HG02588 (cell line): ENCODE results near the gene REM1.
A peak's percentile ranks its signal among the peaks of the same experiment; 100 is the strongest.
"Not testable (repeated sequence)": the region's sequence is repeated elsewhere in the genome, so short reads cannot be mapped to it uniquely, and the experiment has no call there.

Experiments
- ATAC-seq: cut with Tn5 transposase; IDR thresholded peaks from one replicate; pipeline ENCODE4 v1.9.1; 2021; ENCODE audit warnings: mild to moderate bottlenecking, moderate library complexity; ENCODE audit not compliant: unreplicated experiment

REM1 gene

GRCh38 chr20:31484001-31484400 is 8.9 kb downstream of the REM1 start:
- ATAC-seq, result no peak

GRCh38 chr20:31485450-31486339 is 10.6 kb downstream of the REM1 start:
- no peak for ATAC-seq

GRCh38 chr20:31488115-31488514 is 13.0 kb downstream of the REM1 start:
- no peak for ATAC-seq

- ATAC-seq, result no peak
Measured at GRCh38 chr20:31489152-31489551, 14.1 kb downstream of the REM1 start.

GRCh38 chr20:31490752-31491151 is 15.7 kb downstream of the REM1 start:
- no peak for ATAC-seq

GRCh38 chr20:31494131-31494530 is 19.0 kb downstream of the REM1 start:
- ATAC-seq, result no peak

- ATAC-seq, result no peak
Measured at GRCh38 chr20:31496761-31497295, 21.7 kb downstream of the REM1 start.

GRCh38 chr20:31497838-31498540 is 22.9 kb downstream of the REM1 start:
- ATAC-seq, result no peak

- ATAC-seq, result no peak
Measured at GRCh38 chr20:31500527-31500926, 25.4 kb downstream of the REM1 start.

- ATAC-seq, result peak; percentile 80
Measured at GRCh38 chr20:31502884-31503673, 28.0 kb downstream of the REM1 start.

GRCh38 chr20:31505903-31506302 is 30.8 kb downstream of the REM1 start:
- no peak for ATAC-seq

GRCh38 chr20:31508517-31509244 is 33.6 kb downstream of the REM1 start:
- ATAC-seq, result no peak

GRCh38 chr20:31514154-31515071 is 39.3 kb downstream of the REM1 start, which contains the start of gene HM13:
Gene HM13, plus strand, starts transcription at chr20:31514442. Its CDS starts 110 bp downstream, at chr20:31514552.
- ATAC-seq, result peak; percentile 88

- no peak for ATAC-seq
Measured at GRCh38 chr20:31515072-31515774, 40.1 kb downstream of the REM1 start.

- no peak for ATAC-seq
Measured at GRCh38 chr20:31515775-31516107, 40.7 kb downstream of the REM1 start.

- no peak for ATAC-seq
Measured at GRCh38 chr20:31516166-31516565, 41.1 kb downstream of the REM1 start.

- no peak for ATAC-seq
Measured at GRCh38 chr20:31516651-31517050, 41.6 kb downstream of the REM1 start.

GRCh38 chr20:31517373-31517772 is 42.3 kb downstream of the REM1 start:
- no peak for ATAC-seq

GRCh38 chr20:31521267-31521666 is 46.2 kb downstream of the REM1 start:
- not testable (repeated sequence) for ATAC-seq
